SU-DHL-6 (cell line): ENCODE results near the gene MAPKAPK2.

Source experiments
- EZH2phosphoT487 ChIP-seq: fragments of 200-600 bp; sonication (generic), shearing (Covaris generic); conservative IDR thresholded peaks from 2 replicates; pipeline ENCODE4 v1.6.1; 2018; ENCODE audit warnings: mild to moderate bottlenecking, antibody characterized with exemption, low read length, moderate library complexity, mixed read lengths
- TF ChIP-seq, protein P1 (sequence below): fragments of 200-600 bp; sonication (generic); IDR thresholded peaks from one replicate; pipeline ENCODE4 v1.5.1; 2017; ENCODE audit warnings: antibody characterized with exemption, mild to moderate bottlenecking, low read length, moderate library complexity; ENCODE audit not compliant: insufficient read depth, poor library complexity, severe bottlenecking

DNA sequence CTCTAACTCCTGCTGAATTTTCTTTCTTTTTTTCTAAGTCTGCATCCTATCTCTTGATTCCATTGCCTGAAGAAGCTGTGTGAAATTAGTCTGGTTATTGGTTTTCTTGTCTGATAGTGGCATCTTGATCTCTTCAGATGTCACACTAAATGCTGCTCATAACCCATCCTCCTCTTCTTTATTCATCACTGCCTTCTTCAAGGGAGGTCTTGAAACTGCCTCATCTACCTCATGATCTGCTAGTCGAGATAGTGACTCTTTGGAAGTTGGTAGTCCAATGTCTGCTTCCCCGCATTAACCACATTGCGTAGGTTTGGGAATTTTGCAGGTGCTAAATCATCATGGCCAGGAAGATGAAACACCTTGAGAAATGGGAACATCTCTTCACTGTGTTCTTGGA, 33.7 kb upstream of the MAPKAPK2 start:
- TF ChIP-seq, protein P1, sequence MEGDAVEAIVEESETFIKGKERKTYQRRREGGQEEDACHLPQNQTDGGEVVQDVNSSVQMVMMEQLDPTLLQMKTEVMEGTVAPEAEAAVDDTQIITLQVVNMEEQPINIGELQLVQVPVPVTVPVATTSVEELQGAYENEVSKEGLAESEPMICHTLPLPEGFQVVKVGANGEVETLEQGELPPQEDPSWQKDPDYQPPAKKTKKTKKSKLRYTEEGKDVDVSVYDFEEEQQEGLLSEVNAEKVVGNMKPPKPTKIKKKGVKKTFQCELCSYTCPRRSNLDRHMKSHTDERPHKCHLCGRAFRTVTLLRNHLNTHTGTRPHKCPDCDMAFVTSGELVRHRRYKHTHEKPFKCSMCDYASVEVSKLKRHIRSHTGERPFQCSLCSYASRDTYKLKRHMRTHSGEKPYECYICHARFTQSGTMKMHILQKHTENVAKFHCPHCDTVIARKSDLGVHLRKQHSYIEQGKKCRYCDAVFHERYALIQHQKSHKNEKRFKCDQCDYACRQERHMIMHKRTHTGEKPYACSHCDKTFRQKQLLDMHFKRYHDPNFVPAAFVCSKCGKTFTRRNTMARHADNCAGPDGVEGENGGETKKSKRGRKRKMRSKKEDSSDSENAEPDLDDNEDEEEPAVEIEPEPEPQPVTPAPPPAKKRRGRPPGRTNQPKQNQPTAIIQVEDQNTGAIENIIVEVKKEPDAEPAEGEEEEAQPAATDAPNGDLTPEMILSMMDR: no peak
- no peak for TF ChIP-seq EZH2phosphoT487
